Activated CD4-positive, alpha-beta T cell treated with anti-CD3 and anti-CD28 coated beads, Interleukin-2, amount 50 U/mL, for 4 hours (primary cell): ENCODE data around the gene CNTN1.

ENCODE experiments used
- DNase-seq, 2 experiments: peaks; one replicate each; pipeline ENCODE4 v3.0.0-alpha.2; 2020

Gene CNTN1

DNA sequence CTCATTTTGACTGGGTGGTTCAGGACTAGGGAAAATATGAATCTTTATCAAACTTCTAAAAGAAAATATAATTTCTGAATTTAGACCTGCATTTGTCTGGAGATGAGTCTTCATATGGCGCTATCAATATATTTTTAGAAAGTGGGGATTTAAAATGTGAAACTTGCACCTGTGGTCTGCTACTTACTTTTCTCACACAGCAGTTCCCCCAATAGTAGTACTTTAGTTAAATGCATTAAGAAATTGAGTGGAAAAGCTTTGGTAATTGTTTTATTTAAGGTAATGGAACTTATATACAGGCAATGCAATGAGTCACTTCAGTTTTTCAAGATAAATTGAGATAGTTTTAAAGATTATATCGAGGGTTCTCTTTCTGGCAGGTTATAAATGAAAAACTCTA lies 91.9 kb downstream of the CNTN1 start:
- no peak for DNase-seq

DNA sequence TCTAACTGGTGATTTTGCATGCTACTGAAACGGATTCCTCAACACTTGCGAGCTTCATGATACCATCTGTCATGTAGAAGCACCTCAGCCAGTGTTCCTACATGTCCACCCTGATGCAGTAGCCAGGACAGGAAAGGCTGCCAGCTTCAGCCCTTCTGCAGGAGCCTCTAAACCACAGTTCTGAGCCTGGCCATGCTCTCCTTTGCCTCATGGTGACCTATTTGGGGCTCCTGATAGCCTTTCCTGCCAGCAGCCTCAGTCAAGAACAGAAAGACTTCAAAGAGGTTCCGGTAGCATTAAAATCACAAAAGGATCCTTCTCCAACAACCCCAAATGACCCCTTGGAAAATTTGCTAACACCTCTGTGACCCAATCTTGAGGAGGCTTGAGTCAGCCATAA lies 96.0 kb downstream of the CNTN1 start:
- no peak for DNase-seq

DNA sequence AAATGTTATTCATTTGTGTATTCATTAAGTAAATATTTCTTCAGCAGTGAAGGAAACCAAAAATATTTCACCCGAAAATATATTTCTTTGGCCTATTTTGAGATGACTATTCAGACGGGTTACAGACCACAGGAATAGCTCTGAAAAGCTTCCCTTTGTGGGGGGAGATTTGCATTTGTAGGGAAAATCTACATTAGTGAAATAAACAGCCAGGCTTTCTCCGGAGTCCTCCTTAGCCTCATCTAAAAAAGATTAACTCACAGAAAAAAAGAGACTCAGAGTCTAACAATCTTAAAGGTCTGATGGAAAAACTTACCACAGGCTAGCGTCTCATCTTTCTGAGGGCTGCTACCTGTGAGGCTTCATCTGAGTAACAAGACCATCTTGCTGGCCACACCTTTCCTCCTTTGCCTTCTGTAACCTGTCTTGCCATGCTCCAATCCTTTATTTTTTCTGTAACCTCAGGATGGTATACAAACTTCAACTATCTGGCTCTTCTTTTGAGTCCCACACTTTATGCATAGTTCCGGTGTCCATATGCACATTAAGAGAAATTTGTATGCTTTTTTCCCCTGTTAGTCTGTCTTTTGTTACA lies 100.7 kb downstream of the CNTN1 start:
- DNase-seq, result no peak

DNA sequence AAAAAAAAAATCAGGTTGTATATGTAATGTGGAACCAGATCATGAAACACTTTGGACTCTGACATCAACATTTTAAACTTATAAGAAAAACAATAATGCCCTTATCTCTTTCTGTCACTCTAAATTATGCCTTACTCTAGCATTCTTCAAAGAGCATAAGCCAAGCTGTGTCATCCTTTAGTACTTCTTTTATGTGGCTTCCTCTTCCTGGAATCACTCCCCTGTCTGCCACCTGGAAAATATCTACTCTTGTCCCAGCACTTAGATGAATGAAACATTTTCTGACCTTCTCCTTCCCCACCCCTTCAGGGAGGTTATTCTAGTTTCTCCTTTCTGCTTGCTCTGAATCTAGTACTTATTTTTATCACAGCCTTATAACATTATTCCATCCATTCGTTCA lies 101.2 kb downstream of the CNTN1 start:
- no peak for DNase-seq

DNA sequence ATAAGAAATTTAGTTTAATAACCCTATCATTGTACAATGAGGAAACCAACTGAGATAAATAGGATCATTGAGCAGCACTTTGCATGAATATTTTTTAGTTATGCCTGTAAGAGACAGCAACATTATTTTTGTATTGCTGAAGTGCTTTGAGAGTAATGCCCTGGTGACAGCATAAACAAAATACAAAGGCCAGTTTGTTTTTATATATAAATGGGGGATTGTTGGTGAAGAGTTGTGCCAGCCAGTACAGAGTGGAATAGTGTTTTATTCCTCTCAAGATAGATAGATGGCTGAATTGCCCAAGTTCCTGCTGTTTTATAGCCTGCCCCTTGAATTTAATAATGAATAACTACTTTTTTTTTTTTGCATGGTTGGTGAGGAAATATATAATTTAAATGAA lies 101.8 kb downstream of the CNTN1 start:
- DNase-seq, result no peak

DNA sequence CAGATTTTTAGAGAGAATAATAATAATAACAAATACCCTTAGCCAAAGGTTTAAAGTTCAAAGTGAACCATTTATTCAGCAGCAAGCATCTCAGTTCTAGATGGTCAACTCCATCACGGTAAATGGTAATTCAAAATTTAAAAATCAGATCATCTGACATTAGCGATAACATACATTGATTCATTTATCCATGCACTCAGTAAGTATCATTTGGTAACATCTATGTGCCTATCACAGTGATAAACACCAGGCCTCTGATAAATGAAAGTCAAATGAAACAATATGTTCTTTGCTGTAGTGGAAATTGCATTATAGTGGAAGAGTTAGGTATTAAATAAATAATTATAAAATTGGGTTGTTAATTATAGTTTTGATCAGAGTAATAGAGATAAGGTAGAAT lies 108.8 kb downstream of the CNTN1 start:
- DNase-seq, result no peak

DNA sequence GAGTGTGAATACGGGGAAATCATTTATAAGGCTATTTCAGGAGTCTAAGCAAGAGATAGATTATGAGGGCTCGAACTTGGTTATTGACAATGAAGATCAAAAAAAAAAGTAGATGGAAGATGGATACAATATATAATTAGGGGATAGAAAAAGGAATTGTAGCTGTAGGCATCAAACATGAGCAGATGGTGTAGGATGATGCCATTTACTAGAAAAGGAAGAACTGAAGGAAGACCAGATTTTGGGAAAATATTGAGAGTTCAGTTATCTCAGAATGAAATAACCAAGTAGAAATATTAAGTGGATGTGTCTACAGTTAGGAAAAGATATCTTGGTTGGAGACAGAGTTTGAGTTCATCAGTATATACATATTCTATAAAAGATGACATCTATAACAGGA lies 109.6 kb downstream of the CNTN1 start:
- DNase-seq, result no peak

DNA sequence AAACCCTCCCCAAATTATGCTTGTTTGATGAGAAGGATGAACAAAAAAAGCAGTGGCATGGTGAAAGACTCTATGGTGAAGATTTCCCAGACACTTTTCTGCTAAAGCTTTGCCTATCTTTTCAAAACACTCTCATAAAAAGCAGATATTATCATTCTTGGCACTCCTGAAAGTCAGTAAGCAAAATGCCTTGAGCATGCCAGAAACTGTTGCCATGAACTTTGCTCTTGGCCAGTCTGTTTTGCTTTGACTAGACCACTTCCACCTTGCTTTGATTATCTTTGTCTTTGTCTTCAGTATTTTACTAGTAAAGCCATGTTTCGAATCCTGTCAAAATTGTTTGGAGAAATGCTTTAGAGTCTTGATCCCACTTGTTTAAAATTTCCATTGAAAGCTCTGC lies 110.4 kb downstream of the CNTN1 start:
- DNase-seq, result no peak

DNA sequence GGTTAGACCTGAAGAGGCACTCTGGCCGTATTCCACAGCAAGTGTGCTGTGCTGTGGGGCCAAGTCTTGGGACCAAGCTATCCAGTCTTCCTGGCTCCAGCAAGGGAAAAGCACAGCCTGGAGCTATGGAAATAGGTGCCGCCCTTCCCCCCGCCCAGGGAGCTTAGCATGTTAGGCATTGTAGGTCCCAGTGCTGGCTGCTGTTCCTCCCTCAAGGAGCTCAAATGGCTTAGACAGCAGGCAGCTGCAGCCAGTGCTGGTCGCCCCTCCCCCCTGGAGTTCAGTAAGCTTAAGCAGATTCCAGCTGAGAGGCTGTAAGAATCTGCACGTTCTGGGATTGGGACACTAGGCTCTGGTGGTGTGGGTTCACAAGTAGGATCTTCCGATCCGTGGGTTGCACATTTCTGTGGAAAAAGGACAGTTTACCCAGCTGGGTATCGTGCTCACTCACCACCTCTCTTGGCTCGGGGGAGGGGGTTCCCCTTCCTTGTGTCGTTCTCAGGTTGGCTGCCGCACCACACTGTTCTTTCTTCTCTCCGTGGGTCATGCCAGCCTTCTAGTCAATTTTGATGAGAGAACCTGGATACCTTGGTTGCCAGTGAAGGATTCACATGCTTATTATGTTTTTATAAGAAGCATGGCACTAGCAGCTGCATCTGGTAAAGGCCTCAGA lies 127.3 kb downstream of the CNTN1 start:
- no peak for DNase-seq

DNA sequence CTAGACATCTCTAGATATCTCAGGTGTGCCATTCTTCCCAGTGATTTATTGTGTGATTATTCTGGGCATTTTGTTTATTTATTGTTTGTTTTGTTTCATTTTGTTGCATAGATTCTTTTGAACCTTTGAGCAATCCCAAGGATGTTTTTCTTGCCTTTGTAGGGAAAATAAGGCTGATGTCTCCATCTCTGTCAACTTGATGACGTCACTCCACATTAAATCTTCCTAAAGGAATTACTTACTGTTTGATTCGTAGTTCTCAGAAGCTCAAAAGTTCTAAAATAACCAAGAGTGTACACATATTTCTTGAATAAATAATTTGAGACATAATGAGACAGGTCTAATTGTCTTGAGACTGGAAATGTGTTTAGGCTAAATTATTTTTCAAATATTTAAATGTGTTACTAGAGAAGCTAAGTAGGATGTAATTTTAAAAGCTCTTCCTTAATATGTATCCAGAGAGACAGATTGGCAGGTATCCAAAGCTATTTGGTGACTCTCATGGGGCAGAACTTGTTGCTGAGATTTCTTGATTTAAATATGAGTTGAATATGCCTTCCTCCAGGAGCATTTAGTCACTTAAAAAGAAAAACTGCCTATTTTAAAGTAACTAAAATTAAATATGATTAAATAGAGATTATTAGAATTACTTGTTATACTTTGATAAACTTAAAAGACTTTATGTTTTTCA lies 128.7 kb downstream of the CNTN1 start:
- DNase-seq, result no peak

DNA sequence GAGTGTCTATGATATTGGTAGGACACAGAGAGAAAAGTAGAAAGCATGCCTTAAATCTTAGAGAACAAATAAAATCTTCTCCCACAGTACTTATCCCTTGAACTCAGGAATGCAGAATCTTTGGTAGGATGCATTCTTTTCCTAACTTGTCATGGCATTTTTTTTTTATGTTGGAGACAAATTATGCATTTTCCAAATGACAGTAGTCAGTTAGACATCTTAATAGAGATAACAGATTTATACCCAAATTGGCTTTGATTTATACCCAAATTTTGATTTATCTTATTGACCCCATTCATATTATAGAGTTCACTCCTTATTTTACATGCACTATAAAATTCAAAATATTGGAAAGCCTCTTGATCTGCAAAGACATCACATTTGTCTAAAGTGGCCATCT lies 132.9 kb downstream of the CNTN1 start:
- no peak for DNase-seq

DNA sequence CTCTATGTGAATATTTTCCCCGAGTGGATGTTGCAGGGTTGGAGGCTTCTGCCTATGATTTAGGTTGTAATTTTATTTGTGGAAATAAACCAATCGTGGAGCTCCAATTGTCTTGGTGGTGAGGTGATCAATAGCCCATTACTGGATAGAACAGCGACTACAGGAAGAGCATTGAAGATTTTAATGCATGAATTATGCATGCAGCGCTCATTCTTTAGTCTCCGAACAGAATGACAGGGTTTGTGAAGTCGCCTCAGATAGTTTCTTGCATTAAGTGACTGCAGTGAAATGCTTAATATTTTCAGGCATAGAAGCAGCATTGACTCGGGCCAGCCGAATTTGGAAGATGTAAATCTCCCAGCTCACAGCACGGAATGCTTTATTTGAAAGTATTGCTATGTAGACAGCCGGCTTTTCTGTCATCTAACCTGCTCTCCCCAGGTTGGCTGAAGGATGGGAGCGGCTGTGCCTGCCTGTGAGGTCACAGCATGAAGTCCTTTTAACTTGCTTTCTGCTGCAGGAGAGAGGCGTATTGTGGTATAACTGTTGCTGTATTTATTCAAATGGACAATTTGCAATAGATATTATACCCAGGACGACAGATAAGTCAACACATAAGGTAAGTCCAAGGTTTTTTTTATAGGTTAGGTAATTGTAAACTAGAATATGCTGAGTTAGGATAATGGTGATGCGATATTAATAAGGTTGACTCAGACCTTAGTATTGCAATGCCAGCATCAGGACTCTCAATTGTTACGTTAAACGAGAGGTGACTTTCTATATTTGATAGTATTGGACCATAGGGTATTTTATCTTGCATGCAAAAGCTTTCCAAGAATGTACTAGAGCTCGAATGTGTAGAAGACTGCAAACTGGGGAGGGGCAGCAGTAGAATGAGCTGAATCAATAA lies 135.7 kb downstream of the CNTN1 start:
- no peak for DNase-seq

DNA sequence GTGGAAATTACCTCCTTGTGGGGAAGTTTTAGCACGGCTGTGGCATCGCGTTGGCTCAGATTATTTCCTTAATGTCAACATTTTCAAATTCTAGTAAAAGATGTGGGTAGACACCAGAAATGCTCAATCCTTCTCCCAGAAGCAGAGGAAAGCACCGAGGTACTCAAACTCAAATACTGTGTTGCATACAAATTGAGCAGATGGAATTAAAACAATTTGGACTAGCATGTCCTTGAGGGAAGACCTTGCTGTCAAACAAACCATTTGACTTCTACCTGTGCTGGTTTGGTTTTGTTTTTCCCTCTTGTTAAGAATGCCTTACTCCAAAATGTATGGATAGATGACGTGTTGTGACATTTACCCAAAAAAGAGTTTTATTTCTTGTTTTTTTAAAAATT lies 136.4 kb downstream of the CNTN1 start:
- no peak for DNase-seq

DNA sequence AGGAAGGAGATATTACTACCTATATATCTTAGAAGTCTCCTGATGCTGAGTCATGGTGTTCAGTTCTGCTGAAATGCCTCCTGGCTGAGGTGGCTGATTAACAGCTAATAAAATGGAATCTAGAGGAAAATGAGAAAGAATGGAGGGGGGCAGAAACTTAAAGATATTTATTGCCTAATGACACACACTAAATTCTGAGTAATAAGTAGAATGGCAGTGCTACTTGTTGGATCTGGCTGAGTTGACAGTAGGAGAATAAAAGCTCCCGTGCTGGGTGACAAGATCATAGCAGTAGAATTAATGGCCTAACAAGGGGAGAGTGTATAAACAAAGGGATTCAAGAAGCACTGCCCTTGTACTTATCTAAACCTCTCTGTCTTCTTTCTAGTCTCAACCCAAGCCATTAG lies 137.5 kb downstream of the CNTN1 start:
- no peak for DNase-seq

DNA sequence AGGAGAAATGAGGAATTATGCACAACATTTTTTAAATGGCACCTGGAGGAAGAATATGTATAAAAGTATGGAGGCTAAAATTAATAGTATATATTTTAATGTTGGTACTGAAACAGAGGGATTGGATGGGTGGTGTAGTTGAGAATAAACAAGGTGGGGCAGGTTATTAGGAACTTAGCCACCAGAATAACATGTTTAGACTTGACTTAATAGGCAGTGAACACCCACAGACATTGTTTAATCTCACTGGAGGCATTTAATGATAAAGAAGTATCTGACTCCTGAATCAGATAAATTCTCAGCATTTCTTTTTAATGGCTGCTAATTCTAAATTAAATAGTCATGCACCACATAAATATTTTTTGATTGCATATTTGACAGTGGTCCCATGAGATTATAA lies 139.7 kb downstream of the CNTN1 start:
- DNase-seq, result no peak

DNA sequence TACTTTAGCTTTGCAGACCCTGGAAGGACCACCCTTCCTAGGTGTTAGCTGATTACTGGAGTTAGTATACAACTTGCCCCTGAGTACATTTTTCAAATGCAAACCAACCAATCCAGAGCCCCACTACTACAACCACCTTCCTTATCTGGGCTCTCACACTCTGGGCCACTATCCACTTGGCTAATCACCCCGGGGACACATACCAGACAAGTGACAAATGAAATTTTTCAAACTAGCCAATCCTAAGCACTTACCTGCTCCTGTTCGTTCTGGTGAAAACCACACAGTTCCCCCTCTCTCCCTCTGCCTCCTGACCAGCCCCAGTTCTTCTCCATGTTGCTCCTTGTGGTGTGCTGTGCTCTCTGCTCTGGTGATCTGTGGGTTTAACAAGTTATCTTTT lies 140.4 kb downstream of the CNTN1 start:
- no peak for DNase-seq

DNA sequence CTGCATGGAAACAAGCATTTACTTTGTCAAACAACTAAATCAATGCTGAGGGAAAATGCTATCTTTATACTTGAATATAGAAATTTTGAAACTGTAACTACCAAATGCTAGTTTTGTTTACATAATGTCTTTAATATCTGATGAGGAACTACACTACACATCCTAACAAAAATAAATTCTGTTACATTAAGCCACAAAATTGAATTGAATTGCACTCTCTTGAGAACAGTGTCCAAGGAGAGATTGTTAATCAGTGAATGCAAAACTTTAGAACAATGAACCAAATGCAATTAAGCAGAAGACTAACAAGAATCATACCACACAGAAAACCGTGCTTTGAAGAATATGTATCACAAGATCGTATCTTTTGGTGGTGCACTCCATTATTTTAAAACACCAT lies 141.6 kb downstream of the CNTN1 start:
- DNase-seq, result no peak

DNA sequence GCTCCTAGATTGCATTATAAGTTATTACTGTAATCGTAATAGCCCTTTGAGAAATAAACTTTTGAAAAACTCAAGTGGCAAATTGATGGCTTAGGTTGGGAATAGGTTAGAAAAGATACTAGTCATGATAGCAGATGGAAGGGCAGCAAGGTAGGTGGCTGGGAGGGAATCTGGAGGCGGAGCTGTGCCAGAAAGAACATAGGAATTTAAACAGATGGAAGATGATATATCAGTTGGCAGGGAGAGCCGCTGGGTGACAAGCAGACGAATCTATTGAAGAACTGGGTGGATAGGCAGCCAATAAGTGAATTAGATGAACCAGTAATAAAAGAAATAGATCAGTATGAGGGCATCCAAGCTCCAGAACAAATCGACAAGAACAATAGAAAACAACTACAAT lies 142.1 kb downstream of the CNTN1 start:
- DNase-seq, result no peak

DNA sequence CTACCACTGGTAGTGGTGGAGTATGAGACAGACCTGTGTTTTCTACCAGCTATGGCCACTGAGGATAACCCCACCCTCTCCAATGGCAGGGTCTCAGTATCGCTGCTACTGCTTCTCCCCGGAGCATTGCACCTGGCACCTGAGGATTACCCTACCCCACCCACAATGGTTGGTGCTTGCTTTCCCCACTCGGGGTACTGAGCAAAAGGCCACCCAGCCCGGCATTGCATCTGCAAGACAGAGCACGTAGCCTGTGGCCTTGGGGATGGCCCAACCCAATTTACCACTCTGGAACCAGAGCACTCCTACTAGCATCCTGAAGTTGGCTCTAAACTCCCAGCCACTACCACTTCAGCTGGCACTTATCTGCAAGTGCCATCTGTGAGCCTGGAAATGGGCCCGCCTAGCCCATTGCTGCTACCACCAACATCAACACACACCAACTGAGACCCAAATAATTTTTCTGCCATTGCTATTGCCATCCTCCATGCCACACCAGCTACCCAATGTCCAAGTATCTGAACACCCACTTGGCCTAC lies 145.7 kb downstream of the CNTN1 start:
- no peak for DNase-seq

DNA sequence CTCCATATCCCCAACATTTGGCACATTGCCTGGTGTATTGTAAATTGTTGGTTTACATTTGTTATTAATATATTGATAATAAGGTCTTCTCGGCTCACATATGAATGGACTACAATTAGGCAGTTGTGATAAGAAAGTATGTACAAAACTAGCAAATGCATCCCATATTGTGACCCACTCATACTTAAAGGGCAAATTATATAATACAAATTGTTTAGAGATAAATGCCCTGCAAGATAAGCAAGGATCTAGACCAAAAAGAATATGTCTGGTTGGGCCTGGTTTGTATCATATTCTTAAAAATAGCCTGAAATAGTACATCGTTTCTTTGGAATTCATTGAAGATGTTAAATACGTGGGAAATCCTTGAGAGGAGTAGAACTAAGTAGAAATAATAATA lies 151.3 kb downstream of the CNTN1 start:
- DNase-seq, result no peak

DNA sequence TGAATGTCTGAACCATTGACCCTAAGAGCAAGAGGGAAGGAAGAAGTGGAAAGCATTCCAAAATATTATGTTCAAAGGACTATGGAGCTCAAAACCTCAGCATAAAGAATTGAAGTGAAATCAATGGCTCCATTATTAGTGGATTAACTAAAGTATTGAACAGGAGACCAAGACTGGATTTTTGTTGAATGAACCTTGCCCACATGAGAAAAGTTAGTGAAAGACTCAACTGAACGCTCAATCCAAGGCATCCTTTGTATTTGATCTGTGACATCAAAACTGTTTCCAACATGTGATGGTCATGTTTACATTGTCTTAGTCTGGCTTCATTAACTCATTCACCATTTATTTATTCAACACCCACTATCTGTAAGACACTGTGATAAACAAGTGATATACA lies 161.0 kb downstream of the CNTN1 start:
- no peak for DNase-seq

DNA sequence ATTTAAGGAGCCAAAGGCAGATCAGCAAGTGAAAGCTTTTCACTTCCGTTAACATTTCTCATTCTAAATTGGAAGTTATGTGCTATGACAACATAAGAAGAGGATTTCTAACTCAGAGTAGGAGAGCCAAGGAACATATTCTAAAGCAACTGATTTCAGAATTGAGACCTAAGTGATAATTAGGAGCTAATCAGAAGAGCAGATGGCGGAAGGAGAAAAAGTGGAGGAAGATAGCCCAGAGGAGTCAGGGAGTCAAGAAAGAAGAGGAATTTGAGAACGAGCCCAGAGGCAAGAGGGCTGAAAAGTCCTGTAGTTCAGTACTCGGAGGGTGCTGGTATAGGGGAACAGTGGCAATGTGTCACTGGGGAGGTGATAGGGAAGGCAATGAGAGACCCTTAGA lies 162.4 kb downstream of the CNTN1 start:
- no peak for DNase-seq

DNA sequence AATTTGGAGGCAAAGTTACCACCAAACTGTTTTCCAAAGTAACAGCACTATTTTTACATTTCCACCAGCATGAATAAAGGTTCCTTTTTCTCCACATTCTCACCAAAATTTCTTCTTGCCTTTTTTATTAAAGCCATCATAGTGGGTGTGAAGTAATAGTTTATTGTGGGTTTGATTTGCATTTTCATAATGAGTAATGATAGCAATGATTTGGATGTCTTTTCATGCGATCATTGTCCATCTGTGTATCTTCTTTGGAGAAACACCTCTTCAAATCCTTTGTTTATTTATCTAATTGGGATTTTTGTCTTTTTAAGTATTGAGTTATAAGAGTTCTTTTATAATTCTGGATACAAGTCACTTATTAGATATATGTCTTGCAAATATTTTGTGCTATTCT lies 172.7 kb downstream of the CNTN1 start:
- no peak for DNase-seq
